OCI-LY3 (cell line): ENCODE data around the gene TPSD1.

ENCODE experiments used
- H2AFZ ChIP-seq: fragments of 200-600, 300-600 bp; shearing (Covaris generic); 2 replicates; pipeline ENCODE4 v1.6.0; 2014; ENCODE audit warnings: antibody characterized with exemption, low read depth, low read length
- H3K27ac ChIP-seq: fragments of 200-600, 300-600 bp; sonication (generic); 2 replicates; pipeline ENCODE4 v1.5.1; 2014; ENCODE audit warnings: mild to moderate bottlenecking, low read length, moderate library complexity, mixed read lengths
- H3K27me3 ChIP-seq: fragments of 200-600, 300-600 bp; sonication (generic); 2 replicates; pipeline ENCODE4 v1.6.1; 2014; ENCODE audit warnings: low read depth, low read length, mixed read lengths
- H3K36me3 ChIP-seq: fragments of 200-600, 300-600 bp; sonication (generic); replicated peaks from 2 replicates; pipeline ENCODE3; 2014; ENCODE audit warnings: low read depth, low read length, mixed read lengths
- H3K4me1 ChIP-seq: fragments of 300-600, 200-600 bp; sonication (generic); 2 replicates; pipeline ENCODE4 v1.6.1; 2014; ENCODE audit warnings: low read length, mixed read lengths
- H3K4me2 ChIP-seq: fragments of 200-600, 300-600 bp; sonication (generic); 2 replicates; pipeline ENCODE4 v1.6.1; 2014; ENCODE audit warnings: low read length, mixed read lengths
- H3K4me3 ChIP-seq: fragments of 300-600, 200-600 bp; sonication (generic); 2 replicates; pipeline ENCODE4 v1.5.1; 2014; ENCODE audit warnings: antibody characterized with exemption, mild to moderate bottlenecking, low read length, moderate library complexity
- H3K79me2 ChIP-seq: fragments of 300-600, 200-600 bp; shearing (Covaris generic); 2 replicates; pipeline ENCODE4 v1.6.1; 2014; ENCODE audit warnings: mild to moderate bottlenecking, low read length, mixed read lengths
- H3K9ac ChIP-seq: fragments of 300-600, 200-600 bp; shearing (Covaris generic); 2 replicates; pipeline ENCODE4 v1.6.0; 2014; ENCODE audit warnings: mild to moderate bottlenecking, low read length, moderate library complexity
- H3K9me3 ChIP-seq: fragments of 200-600, 300-600 bp; shearing (Covaris generic); 2 replicates; pipeline ENCODE4 v1.6.1; 2014; ENCODE audit warnings: low read length, mixed read lengths; ENCODE audit not compliant: insufficient read depth
- H4K20me1 ChIP-seq: fragments of 200-600, 300-600 bp; sonication (generic); 2 replicates; pipeline ENCODE4 v1.6.1; 2016; ENCODE audit warnings: low read length, mixed read lengths; ENCODE audit not compliant: insufficient read depth
- CTCF ChIP-seq: fragments of 200-600, 300-600 bp; sonication (generic); IDR thresholded peaks from 2 replicates; pipeline ENCODE4 v1.5.1; 2014; ENCODE audit warnings: antibody characterized with exemption, low read length, low read depth
- EZH2phosphoT487 ChIP-seq: fragments of 200-600 bp; shearing (Covaris generic); IDR thresholded peaks from 2 replicates; pipeline ENCODE4 v1.6.1; 2018; ENCODE audit warnings: antibody characterized with exemption, mixed run types, low read depth

The TPSD1 gene

GRCh38 chr16:1281517-1281916 is 25.6 kb downstream of the TPSD1 start:
- H3K79me2 ChIP-seq: no peaks in the 10 kb centered on the region
- no peaks in the 10 kb centered on the region for H3K27me3 ChIP-seq
- H3K36me3 ChIP-seq: no peaks in the 10 kb centered on the region
- no peak overlapping the region for H3K9ac ChIP-seq
- no peak overlapping the region for H3K27ac ChIP-seq
- H4K20me1 ChIP-seq: no peaks in the 10 kb centered on the region
- no peak overlapping the region for H3K4me3 ChIP-seq
- H3K4me1 ChIP-seq: no peaks in the 10 kb centered on the region
- TF ChIP-seq EZH2phosphoT487: no peak
- no peak for TF ChIP-seq CTCF
- no peak overlapping the region for H3K4me2 ChIP-seq
- H3K9me3 ChIP-seq: no peaks in the 10 kb centered on the region
- H2AFZ ChIP-seq: no peak overlapping the region

DNA sequence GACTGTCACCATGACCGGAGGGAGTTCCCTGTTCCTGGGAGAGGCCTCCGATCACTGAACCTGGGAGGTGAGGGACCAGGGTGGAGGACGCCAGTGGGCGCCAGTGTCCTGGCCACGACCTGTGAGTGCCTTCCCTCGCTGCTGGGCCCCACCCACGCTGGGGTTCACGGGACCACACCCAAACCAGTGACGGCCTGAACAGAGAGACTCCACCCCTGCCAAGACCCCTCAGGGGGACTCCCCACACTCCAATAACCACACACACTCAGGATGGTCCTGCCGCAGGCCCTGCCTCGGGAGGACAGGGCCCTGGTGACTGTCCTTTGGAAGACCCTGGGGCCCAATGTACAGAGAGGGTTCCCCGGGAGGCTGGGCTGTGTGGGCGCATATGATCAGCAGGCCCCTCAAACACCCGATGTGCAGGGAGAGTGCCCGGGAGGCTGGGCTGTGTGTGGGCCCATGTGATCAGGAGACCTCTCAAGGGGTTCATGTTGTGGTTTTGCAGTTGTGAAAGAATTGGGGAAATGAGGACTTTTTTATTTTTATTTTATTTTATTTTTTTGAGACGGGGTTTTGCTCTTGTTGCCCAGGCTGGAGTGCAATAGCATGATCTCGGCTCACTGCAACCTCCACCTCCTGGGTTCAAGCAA is 26.6 kb downstream of the TPSD1 start:
- Histone ChIP-seq H3K27ac (no peak overlapping the region), H3K4me2 (no peak overlapping the region), H2AFZ (no peak overlapping the region), H3K4me1 (no peaks in the 10 kb centered on the region), H4K20me1 (no peaks in the 10 kb centered on the region), H3K9ac (no peak overlapping the region), H3K9me3 (no peaks in the 10 kb centered on the region), H3K79me2 (no peaks in the 10 kb centered on the region), H3K4me3 (no peak overlapping the region), H3K36me3 (no peaks in the 10 kb centered on the region), H3K27me3 (no peaks in the 10 kb centered on the region)
- TF ChIP-seq EZH2phosphoT487 (no peak), CTCF (no peak)

- no peaks in the 10 kb centered on the region for H3K36me3 ChIP-seq
- no peak overlapping the region for H3K27ac ChIP-seq
- H3K4me1 ChIP-seq: no peaks in the 10 kb centered on the region
- no peaks in the 10 kb centered on the region for H3K9me3 ChIP-seq
- H4K20me1 ChIP-seq: no peaks in the 10 kb centered on the region
- H3K79me2 ChIP-seq: no peaks in the 10 kb centered on the region
- H3K4me2 ChIP-seq: no peak overlapping the region
- H3K9ac ChIP-seq: no peak overlapping the region
- TF ChIP-seq CTCF: no peak
- no peak for TF ChIP-seq EZH2phosphoT487
- no peak overlapping the region for H3K4me3 ChIP-seq
- no peak overlapping the region for H2AFZ ChIP-seq
- no peaks in the 10 kb centered on the region for H3K27me3 ChIP-seq
These were observed 27.4 kb downstream of the TPSD1 start for GRCh38 chr16:1283296-1283695.

DNA sequence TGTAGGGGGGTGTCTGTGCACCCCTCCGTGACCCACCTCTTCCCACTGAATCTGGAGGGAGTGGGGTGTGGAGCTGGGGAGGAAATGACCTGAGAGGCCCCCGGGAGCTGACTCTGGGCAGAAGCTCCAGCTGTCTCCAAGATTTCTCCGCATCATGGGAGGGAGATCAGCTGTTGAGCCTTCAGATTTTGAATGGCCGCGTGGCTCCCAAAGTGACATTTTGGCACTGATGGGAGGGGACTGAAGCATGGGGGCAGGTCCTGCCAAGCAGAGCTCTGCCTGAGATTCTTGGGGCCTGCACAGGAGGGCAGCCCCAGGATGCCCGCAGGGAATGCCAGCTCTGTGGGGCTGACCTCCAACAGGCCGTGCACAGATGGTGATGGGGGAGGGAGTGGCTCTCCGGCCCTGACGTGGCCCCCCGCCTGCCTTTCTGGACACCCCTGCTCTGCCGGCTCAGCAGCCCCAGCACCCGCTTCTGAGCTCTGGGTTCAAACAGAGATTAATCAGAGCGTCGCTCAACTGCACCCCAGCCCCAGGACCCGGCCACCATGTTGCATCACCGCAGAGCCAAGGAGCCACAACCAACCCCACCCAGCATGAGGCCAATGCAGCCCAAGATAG is 28.2 kb downstream of the TPSD1 start:
- Histone ChIP-seq H3K4me1 (no peaks in the 10 kb centered on the region), H2AFZ (no peak overlapping the region), H3K27me3 (no peaks in the 10 kb centered on the region; the same call in 1 of the 2 replicates), H3K4me3 (no peak overlapping the region), H3K36me3 (no peaks in the 10 kb centered on the region), H3K9me3 (no peaks in the 10 kb centered on the region), H3K4me2 (no peak overlapping the region), H3K79me2 (no peaks in the 10 kb centered on the region), H3K9ac (no peak overlapping the region), H3K27ac (no peak overlapping the region), H4K20me1 (no peaks in the 10 kb centered on the region)
- TF ChIP-seq CTCF: no peak
- TF ChIP-seq EZH2phosphoT487: no peak
